Measurements from ENCODE around the gene NUDT13.

- TF ChIP-seq EZH2 (IDR thresholded peaks at IDR 0.05; ENCODE audit: borderline replicate concordance, insufficient read depth, low read depth, low read length, poor library complexity, severe bottlenecking): no peak
- TF ChIP-seq CTCF (IDR thresholded peaks at IDR 0.05): no peak
Observed at GRCh38 chr10:73086816-73087215, 23.4 kb upstream of the NUDT13 start.

All from B cell (primary cell).